ENCODE measurements around the gene FAM186B.

FAM186B gene

DNA sequence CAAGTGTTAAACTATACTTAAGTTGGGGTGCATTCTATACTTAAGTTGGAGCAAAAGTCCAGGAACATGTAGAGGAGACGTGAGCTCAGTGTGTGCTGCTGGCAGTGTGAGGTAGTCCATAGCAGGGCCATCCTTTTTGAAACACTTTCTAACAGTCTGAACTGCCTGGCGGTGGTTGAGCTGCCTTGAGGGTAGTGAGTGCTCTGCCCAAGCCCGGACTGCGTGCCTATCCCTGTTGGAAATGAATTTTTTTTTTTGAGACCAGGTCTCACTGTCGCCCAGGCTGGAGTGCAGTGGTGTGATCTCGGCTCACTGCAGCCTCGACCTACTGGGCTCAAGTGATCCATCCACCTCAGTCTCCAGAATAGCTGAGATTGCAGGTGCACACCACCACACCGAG, 52.5 kb downstream of the FAM186B start:
- H3K36me3 ChIP-seq (ENCODE audit: control insufficient read depth in 2 of 2, insufficient read depth in 2 of 2, low read length in 2 of 2) = peaks cover 0 to 17% of the 10 kb centered on the region in 2 donors
- no peak overlapping the region for H3K27ac ChIP-seq (ENCODE audit: low read depth in 2 of 2, low read length in 2 of 2)
- H3K9ac ChIP-seq (ENCODE audit: low read depth in 1 of 2, low read length in 2 of 2) = no peak overlapping the region
- peaks cover 11 to 16% of the 10 kb centered on the region in 2 donors for H3K27me3 ChIP-seq (ENCODE audit: control insufficient read depth in 2 of 2, insufficient read depth in 2 of 2, low read length in 2 of 2)
- peaks cover 0 to 5% of the 10 kb centered on the region in 2 donors for H3K4me1 ChIP-seq (ENCODE audit: control insufficient read depth in 2 of 2, insufficient read depth in 2 of 2, low read length in 2 of 2)
- no peak overlapping the region for H3K4me3 ChIP-seq (ENCODE audit: low read length in 2 of 2)
- H3K9me3 ChIP-seq (ENCODE audit: control insufficient read depth in 2 of 2, low read length in 2 of 2) = no peaks in the 10 kb centered on the region

DNA sequence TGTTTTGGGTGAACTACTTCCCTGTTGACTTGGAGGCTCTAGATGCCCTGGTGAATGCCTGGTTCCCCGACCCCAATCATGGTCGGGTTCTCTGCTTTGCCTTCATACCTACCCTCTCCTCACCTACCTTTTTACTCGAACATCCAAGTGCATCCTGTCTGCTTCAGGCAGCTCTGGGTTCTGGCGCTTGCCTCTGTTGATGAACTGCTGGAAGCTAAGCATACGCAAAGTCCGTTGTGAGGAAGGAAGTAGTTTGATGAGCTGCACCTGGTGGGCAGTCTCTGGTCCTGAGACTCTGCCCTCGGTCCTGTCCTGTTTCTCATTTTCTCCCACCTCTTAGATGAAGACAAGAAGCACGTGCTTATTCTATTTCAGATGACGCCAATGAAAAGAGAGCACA, 53.0 kb downstream of the FAM186B start:
- H3K9ac ChIP-seq (ENCODE audit: low read depth in 1 of 2, low read length in 2 of 2) = no peak overlapping the region
- H3K9me3 ChIP-seq (ENCODE audit: control insufficient read depth in 2 of 2, low read length in 2 of 2) = no peaks in the 10 kb centered on the region
- H3K27ac ChIP-seq (ENCODE audit: low read depth in 2 of 2, low read length in 2 of 2) = no peak overlapping the region
- H3K4me3 ChIP-seq (ENCODE audit: low read length in 2 of 2) = no peak overlapping the region
- peaks cover 0 to 5% of the 10 kb centered on the region in 2 donors for H3K4me1 ChIP-seq (ENCODE audit: control insufficient read depth in 2 of 2, insufficient read depth in 2 of 2, low read length in 2 of 2)
- H3K27me3 ChIP-seq (ENCODE audit: control insufficient read depth in 2 of 2, insufficient read depth in 2 of 2, low read length in 2 of 2) = peaks cover 15 to 16% of the 10 kb centered on the region in 2 donors
- peaks cover 0 to 14% of the 10 kb centered on the region in 2 donors for H3K36me3 ChIP-seq (ENCODE audit: control insufficient read depth in 2 of 2, insufficient read depth in 2 of 2, low read length in 2 of 2)

DNA sequence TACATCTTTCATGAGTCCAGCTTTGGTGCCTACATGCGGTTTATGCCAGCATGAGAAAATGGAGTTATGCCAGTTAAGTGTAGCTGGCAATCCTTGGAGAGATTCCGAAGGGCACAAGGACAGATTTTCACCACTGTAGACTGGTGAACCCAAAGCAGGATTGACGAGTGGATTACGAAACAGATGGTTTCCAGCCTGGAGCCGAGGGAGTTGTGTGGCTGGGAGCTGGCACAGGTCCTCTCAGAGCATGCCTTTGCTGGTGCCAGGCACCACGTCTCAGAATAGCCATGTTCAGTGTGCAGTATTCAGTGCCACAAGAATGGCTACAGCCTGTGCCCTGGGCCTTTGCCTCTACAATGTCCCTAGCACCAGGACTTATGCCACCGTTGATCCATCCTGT, 53.4 kb downstream of the FAM186B start:
- no peaks in the 10 kb centered on the region for H3K9me3 ChIP-seq (ENCODE audit: control insufficient read depth in 2 of 2, low read length in 2 of 2)
- H3K36me3 ChIP-seq (ENCODE audit: control insufficient read depth in 2 of 2, insufficient read depth in 2 of 2, low read length in 2 of 2) = peaks cover 0 to 10% of the 10 kb centered on the region in 2 donors
- H3K27ac ChIP-seq (ENCODE audit: low read depth in 2 of 2, low read length in 2 of 2) = no peak overlapping the region
- no peak overlapping the region for H3K9ac ChIP-seq (ENCODE audit: low read depth in 1 of 2, low read length in 2 of 2)
- H3K27me3 ChIP-seq (ENCODE audit: control insufficient read depth in 2 of 2, insufficient read depth in 2 of 2, low read length in 2 of 2) = peaks cover 16 to 19% of the 10 kb centered on the region in 2 donors
- peaks cover 0 to 5% of the 10 kb centered on the region in 2 donors for H3K4me1 ChIP-seq (ENCODE audit: control insufficient read depth in 2 of 2, insufficient read depth in 2 of 2, low read length in 2 of 2)
- no peak overlapping the region for H3K4me3 ChIP-seq (ENCODE audit: low read length in 2 of 2)

DNA sequence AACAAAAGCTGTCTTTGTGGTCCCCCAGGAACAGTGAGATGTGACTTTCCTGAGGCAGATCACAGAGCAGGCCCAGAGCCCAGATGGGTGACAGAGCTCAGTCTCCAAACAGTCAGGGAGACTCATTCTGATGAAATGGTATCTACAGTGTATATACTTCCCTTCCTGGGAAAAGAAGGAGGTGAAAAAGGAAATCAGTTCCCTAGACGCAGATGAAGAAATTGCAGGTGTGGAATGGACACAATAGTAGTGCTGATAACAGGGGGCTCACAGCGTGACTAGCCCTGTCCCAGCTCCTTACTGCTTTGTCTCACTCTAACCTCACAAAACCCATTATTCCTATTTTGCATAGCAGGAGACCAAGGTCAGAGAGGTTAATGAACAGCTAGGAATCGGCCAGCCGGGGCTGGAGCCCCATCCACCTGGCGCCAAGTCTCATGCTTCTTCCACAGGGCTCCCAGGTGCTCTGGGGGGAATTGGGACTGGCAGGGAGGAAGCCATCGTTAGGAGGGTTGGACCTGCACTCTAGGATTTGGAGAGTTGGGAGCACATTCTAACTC, 54.7 kb downstream of the FAM186B start:
- H3K4me3 ChIP-seq (ENCODE audit: low read length in 2 of 2) = no peak overlapping the region
- no peaks in the 10 kb centered on the region for H3K36me3 ChIP-seq (ENCODE audit: control insufficient read depth in 2 of 2, insufficient read depth in 2 of 2, low read length in 2 of 2)
- H3K27me3 ChIP-seq (ENCODE audit: control insufficient read depth in 2 of 2, insufficient read depth in 2 of 2, low read length in 2 of 2) = peaks cover 16 to 24% of the 10 kb centered on the region in 2 donors
- H3K9me3 ChIP-seq (ENCODE audit: control insufficient read depth in 2 of 2, low read length in 2 of 2) = no peaks in the 10 kb centered on the region
- no peak overlapping the region for H3K9ac ChIP-seq (ENCODE audit: low read depth in 1 of 2, low read length in 2 of 2)
- no peak overlapping the region for H3K27ac ChIP-seq (ENCODE audit: low read depth in 2 of 2, low read length in 2 of 2)
- H3K4me1 ChIP-seq (ENCODE audit: control insufficient read depth in 2 of 2, insufficient read depth in 2 of 2, low read length in 2 of 2) = peaks cover 0 to 5% of the 10 kb centered on the region in 2 donors

DNA sequence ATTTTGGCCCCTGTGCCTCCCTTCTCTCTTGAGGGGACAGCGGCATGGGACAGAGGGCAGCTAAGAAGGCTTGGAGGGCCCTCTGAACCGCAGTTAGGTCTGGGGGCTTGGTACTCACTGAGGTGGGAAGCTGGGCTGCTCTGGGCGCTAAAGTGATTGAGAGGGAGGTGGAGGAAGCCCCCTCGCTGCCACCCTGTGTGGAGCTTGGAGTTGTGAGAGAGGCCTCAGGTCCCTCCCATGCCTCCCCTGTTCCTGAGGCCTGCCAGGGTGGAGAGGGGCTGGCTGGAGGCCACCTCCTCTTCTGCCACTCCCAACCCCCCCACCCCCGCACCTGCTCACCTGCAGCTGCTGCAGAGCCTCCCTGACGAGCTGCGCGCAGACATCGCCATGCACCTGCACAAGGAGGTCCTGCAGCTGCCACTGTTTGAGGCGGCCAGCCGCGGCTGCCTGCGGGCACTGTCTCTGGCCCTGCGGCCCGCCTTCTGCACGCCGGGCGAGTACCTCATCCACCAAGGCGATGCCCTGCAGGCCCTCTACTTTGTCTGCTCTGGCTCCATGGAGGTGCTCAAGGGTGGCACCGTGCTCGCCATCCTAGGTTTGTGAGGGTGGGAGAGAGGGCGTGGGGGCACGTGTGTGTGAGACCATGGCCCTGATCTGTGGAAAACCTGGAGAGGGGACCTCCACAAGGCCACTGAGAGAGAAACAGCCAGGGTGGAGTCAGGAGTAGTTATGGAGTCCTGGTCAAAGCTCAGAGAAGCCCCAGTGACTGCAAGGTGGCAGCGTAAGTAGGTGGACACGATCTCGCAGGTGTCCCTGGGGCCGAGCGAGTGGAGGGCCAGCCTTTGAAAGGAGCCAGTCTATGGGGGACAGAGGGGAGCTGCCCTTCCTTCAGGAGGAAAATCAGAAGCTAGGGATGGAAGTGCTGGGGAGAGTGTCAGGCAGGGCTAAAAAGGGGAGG, 55.4 kb downstream of the FAM186B start:
- H3K27ac ChIP-seq (ENCODE audit: low read depth in 2 of 2, low read length in 2 of 2) = no peak overlapping the region
- no peak overlapping the region for H3K4me3 ChIP-seq (ENCODE audit: low read length in 2 of 2)

DNA sequence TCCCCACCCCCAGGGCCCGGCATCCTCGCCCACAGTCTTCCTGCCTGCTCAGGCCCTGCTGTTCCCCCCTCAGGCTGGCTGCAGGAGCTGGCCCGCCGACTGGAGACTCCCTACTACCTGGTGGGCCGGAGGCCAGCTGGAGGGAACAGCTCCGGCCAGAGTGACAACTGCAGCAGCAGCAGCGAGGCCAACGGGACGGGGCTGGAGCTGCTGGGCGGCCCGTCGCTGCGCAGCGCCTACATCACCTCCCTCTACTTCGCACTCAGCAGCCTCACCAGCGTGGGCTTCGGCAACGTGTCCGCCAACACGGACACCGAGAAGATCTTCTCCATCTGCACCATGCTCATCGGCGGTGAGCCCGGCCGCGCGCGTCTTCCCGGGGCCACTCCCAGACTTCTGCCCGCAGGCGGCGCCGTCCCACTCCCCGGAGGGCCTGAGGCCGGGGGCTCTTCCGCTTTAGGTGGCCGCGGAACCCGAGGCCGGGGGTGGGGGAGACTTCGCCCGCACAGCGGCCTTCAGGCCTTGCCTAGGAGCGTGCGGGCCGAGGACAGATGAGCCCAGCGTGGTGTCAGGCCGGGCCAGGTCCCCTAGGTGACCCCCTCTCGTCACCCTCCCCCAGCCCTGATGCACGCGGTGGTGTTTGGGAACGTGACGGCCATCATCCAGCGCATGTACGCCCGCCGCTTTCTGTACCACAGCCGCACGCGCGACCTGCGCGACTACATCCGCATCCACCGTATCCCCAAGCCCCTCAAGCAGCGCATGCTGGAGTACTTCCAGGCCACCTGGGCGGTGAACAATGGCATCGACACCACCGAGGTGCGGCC, 56.4 kb downstream of the FAM186B start:
- no peaks in the 10 kb centered on the region for H3K9me3 ChIP-seq (ENCODE audit: control insufficient read depth in 2 of 2, low read length in 2 of 2)
- no peaks in the 10 kb centered on the region for H3K36me3 ChIP-seq (ENCODE audit: control insufficient read depth in 2 of 2, insufficient read depth in 2 of 2, low read length in 2 of 2)
- peak overlapping the region in 1 of 2 donors; percentile 31 for H3K9ac ChIP-seq (ENCODE audit: low read depth in 1 of 2, low read length in 2 of 2)
- peaks cover 21 to 31% of the 10 kb centered on the region in 2 donors for H3K27me3 ChIP-seq (ENCODE audit: control insufficient read depth in 2 of 2, insufficient read depth in 2 of 2, low read length in 2 of 2)
- no peak overlapping the region for H3K27ac ChIP-seq (ENCODE audit: low read depth in 2 of 2, low read length in 2 of 2)
- peak overlapping the region; percentile 38 to 52 for H3K4me3 ChIP-seq (ENCODE audit: low read length in 2 of 2)
- H3K4me1 ChIP-seq (ENCODE audit: control insufficient read depth in 2 of 2, insufficient read depth in 2 of 2, low read length in 2 of 2) = peaks cover 0 to 5% of the 10 kb centered on the region in 2 donors

More for the DNA sequence above, 55.4 kb downstream of the FAM186B start:
- no peak overlapping the region for H3K9ac ChIP-seq (ENCODE audit: low read depth in 1 of 2, low read length in 2 of 2)
- H3K27me3 ChIP-seq (ENCODE audit: control insufficient read depth in 2 of 2, insufficient read depth in 2 of 2, low read length in 2 of 2) = peaks cover 17 to 26% of the 10 kb centered on the region in 2 donors
- peaks cover 0 to 5% of the 10 kb centered on the region in 2 donors for H3K4me1 ChIP-seq (ENCODE audit: control insufficient read depth in 2 of 2, insufficient read depth in 2 of 2, low read length in 2 of 2)
- no peaks in the 10 kb centered on the region for H3K36me3 ChIP-seq (ENCODE audit: control insufficient read depth in 2 of 2, insufficient read depth in 2 of 2, low read length in 2 of 2)
- no peaks in the 10 kb centered on the region for H3K9me3 ChIP-seq (ENCODE audit: control insufficient read depth in 2 of 2, low read length in 2 of 2)

DNA sequence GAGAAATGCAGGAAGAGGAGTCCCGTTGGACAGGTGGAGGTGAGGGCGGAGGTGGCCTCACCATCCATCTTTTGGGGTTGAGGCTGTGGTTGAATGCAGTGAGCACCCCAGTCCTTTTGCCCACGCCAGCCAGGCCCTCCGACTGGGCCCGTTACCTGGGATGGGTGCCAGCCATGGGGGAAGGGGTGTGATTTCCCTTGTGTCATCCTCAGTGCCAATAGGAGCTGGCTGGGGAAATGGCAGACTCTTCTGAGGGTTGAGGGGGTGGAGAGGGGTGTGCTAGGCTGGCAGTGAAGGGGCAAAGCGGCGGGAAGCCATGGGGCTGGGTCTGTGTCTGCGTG, 57.0 kb downstream of the FAM186B start:
- H3K27ac ChIP-seq (ENCODE audit: low read depth in 2 of 2, low read length in 2 of 2) = no peak overlapping the region
- H3K9me3 ChIP-seq (ENCODE audit: control insufficient read depth in 2 of 2, low read length in 2 of 2) = no peaks in the 10 kb centered on the region
- peaks cover 0 to 5% of the 10 kb centered on the region in 2 donors for H3K4me1 ChIP-seq (ENCODE audit: control insufficient read depth in 2 of 2, insufficient read depth in 2 of 2, low read length in 2 of 2)
- H3K4me3 ChIP-seq (ENCODE audit: low read length in 2 of 2) = peak overlapping the region in 1 of 2 donors; percentile 38
- H3K27me3 ChIP-seq (ENCODE audit: control insufficient read depth in 2 of 2, insufficient read depth in 2 of 2, low read length in 2 of 2) = peaks cover 21 to 31% of the 10 kb centered on the region in 2 donors
- H3K36me3 ChIP-seq (ENCODE audit: control insufficient read depth in 2 of 2, insufficient read depth in 2 of 2, low read length in 2 of 2) = no peaks in the 10 kb centered on the region
- no peak overlapping the region for H3K9ac ChIP-seq (ENCODE audit: low read depth in 1 of 2, low read length in 2 of 2)

DNA sequence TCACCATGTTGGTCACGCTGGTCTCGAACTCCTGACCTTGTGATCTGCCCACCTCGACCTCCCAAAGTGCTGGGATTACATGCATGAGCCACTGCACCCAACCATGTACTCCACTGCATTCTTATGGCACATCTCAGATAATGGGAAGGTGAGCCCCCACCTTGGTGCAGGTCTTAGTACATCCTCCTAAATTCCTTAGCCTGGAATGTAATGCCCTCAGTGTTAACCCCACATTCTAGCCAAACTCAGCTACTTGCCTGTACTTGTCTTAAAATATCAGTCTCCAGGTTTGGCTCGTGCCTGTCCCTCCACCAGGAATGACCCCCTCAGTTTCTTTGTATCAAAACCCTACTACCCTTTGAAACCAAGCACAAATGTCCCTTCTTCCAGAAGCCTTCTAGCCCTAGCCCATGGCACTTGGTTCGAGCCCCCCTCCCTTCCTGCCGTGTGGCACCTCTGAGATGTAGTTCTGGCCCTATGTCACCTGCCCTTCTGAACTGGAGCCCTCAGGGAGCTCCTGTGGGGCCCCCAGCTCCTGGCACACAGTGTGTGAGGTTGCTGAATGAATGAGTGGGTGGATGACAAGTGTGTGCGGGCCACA, 58.2 kb downstream of the FAM186B start:
- Histone ChIP-seq H3K4me3 (ENCODE audit: low read length in 2 of 2) (no peak overlapping the region), H3K9ac (ENCODE audit: low read depth in 1 of 2, low read length in 2 of 2) (no peak overlapping the region), H3K27ac (ENCODE audit: low read depth in 2 of 2, low read length in 2 of 2) (no peak overlapping the region), H3K9me3 (ENCODE audit: control insufficient read depth in 2 of 2, low read length in 2 of 2) (no peaks in the 10 kb centered on the region), H3K4me1 (ENCODE audit: control insufficient read depth in 2 of 2, insufficient read depth in 2 of 2, low read length in 2 of 2) (peaks cover 0 to 5% of the 10 kb centered on the region in 2 donors), H3K36me3 (ENCODE audit: control insufficient read depth in 2 of 2, insufficient read depth in 2 of 2, low read length in 2 of 2) (no peaks in the 10 kb centered on the region), H3K27me3 (ENCODE audit: control insufficient read depth in 2 of 2, insufficient read depth in 2 of 2, low read length in 2 of 2) (peaks cover 21 to 31% of the 10 kb centered on the region in 2 donors)

DNA sequence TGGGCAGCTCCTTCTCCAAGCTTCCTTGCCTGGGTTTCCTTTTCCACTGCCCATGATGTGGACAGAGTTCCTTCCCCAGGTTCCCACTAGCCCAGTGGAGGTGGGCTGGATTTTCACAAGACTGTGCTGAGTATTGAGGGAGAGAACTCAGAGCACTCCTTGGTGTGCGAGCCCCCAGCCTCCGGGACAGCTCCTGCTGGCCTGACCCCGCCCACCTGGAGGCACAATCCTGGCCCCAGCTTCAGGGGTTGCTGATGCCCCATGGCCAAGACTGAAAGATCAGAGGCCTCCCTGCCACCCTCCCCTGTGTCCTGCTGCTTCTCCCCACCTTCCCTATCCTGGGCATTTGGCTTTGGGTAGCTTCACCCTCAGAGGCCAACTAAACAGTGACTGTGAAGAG, 59.0 kb downstream of the FAM186B start:
- Histone ChIP-seq H3K9ac (ENCODE audit: low read depth in 1 of 2, low read length in 2 of 2) (no peak overlapping the region), H3K27me3 (ENCODE audit: control insufficient read depth in 2 of 2, insufficient read depth in 2 of 2, low read length in 2 of 2) (peaks cover 21 to 31% of the 10 kb centered on the region in 2 donors), H3K9me3 (ENCODE audit: control insufficient read depth in 2 of 2, low read length in 2 of 2) (no peaks in the 10 kb centered on the region)

More for the DNA sequence above, 59.0 kb downstream of the FAM186B start:
- Histone ChIP-seq H3K4me1 (ENCODE audit: control insufficient read depth in 2 of 2, insufficient read depth in 2 of 2, low read length in 2 of 2) (peaks cover 0 to 5% of the 10 kb centered on the region in 2 donors), H3K4me3 (ENCODE audit: low read length in 2 of 2) (no peak overlapping the region), H3K27ac (ENCODE audit: low read depth in 2 of 2, low read length in 2 of 2) (no peak overlapping the region), H3K36me3 (ENCODE audit: control insufficient read depth in 2 of 2, insufficient read depth in 2 of 2, low read length in 2 of 2) (no peaks in the 10 kb centered on the region)
